HepG2 (cell line): Measurements from ENCODE around the gene ARL8B. TPM values are rescaled to one million over a fixed set of nuclear protein-coding genes. Genes with fewer than 3 reads are reported as not detected.

ENCODE experiments used
- ATF2 ChIP-seq: sonication (generic); formaldehyde crosslinking; IDR thresholded peaks from 2 replicates; pipeline ENCODE4 v1.4.0; 2020; ENCODE audit warnings: missing genetic modification reagents
- GABPA ChIP-seq, 2 experiments: IDR thresholded peaks; 2 replicates each; pipeline ENCODE4 v1.6.1; 2011 to 2016; ENCODE audit warnings: low read depth in 2 of 2, low read length in 1 of 2, missing biosample characterization in 1 of 2, missing genetic modification characterization in 1 of 2
- MZF1 ChIP-seq: sonication (generic); formaldehyde crosslinking; IDR thresholded peaks from 2 replicates; pipeline ENCODE4 v1.8.1; 2023; ENCODE audit warnings: mild to moderate bottlenecking, missing genetic modification reagents, borderline replicate concordance
- RFXAP ChIP-seq: sonication (generic); formaldehyde crosslinking; IDR thresholded peaks from 2 replicates; pipeline ENCODE4 v1.4.0; 2020; ENCODE audit warnings: missing genetic modification reagents, borderline replicate concordance
- SALL1 ChIP-seq: sonication (generic); formaldehyde crosslinking; IDR thresholded peaks from 2 replicates; pipeline ENCODE4 v1.8.0; 2022; ENCODE audit warnings: mild to moderate bottlenecking, missing genetic modification reagents
- THAP11 ChIP-seq: IDR thresholded peaks from 2 replicates; pipeline ENCODE4 v1.6.1; 2016; ENCODE audit warnings: missing biosample characterization, missing genetic modification reagents
- UBTF ChIP-seq: sonication (generic); formaldehyde crosslinking; IDR thresholded peaks from 2 replicates; pipeline ENCODE4 v1.4.0; 2020; ENCODE audit warnings: mild to moderate bottlenecking, missing genetic modification reagents
- YEATS2 ChIP-seq: sonication (generic); formaldehyde crosslinking; IDR thresholded peaks from 2 replicates; pipeline ENCODE4 v1.4.0; 2020; ENCODE audit warnings: missing genetic modification reagents, borderline replicate concordance
- ZBTB40 ChIP-seq, 2 experiments: fragments of 450-650 bp in 1 of 2; sonication (generic) in 1 of 2; formaldehyde crosslinking in 1 of 2; IDR thresholded peaks; 2 replicates each; pipeline versions ENCODE4 v1.6.1 to v1.8.0; 2016 to 2022; ENCODE audit warnings: antibody characterized with exemption in 1 of 2, mild to moderate bottlenecking in 1 of 2, missing genetic modification reagents in 1 of 2
- ZNF569 ChIP-seq: sonication (generic); formaldehyde crosslinking; IDR thresholded peaks from 2 replicates; pipeline ENCODE4 v1.5.0; 2020; ENCODE audit warnings: mild to moderate bottlenecking, missing genetic modification reagents, moderate library complexity, borderline replicate concordance
- ZNF710 ChIP-seq: sonication (generic); formaldehyde crosslinking; IDR thresholded peaks from 2 replicates; pipeline ENCODE4 v1.5.0; 2020; ENCODE audit warnings: mild to moderate bottlenecking, missing genetic modification reagents, borderline replicate concordance
- polyA plus RNA-seq, 8 experiments: library from polyadenylated mRNA; depleted of rRNA in 3 of 8; stranded (reverse) in 7 of 8; unstranded in 1 of 8; fragments of >200 nt; fragmentation: Illumina TruSeq in 4 of 8; extraction: Trizol in 4 of 8; gene quantifications; 2 replicates each; pipeline versions ENCODE4 v1.2.1 to v1.2.3, GENCODE V29; 2011 to 2016; ENCODE audit warnings: low read depth in 4 of 8, missing spikeins in 1 of 8, mixed read lengths in 1 of 8; ENCODE audit not compliant: insufficient read depth in 1 of 8
- total RNA-seq, 5 experiments: library from RNA; depleted of rRNA; stranded (reverse); fragments of >200 nt; fragmentation: Illumina TruSeq; extraction: Trizol; gene quantifications; 2 replicates each; pipeline ENCODE4 v1.2.3, GENCODE V29; 2016; ENCODE audit warnings: low read depth in 1 of 5

The ARL8B gene
- total and polyA plus RNA-seq, 2 of the 13 experiments (the other 11 are each of a cell fraction or from before 2014, with no cell fraction given): 23.5 to 30.4 TPM

GRCh38 chr3:5187156-5187919 is 65.2 kb downstream of the ARL8B start, which contains the start of gene EDEM1 (continued):
- TF ChIP-seq ZBTB40 (IDR thresholded peaks at IDR 0.05) (no peak), ZBTB40 (CRISPR knock-in tag; IDR thresholded peaks at IDR 0.05) (peak; percentile 10; the same call in 1 of the 2 replicates), ATF2 (CRISPR knock-in tag) (peak; percentile 39; the same call in 1 of the 2 replicates), THAP11 (peak; percentile 56; the same call in 1 of the 2 replicates), MZF1 (CRISPR knock-in tag) (no peak), UBTF (CRISPR knock-in tag) (0 out of 2 replicates have a peak, but pooled peaks have one; percentile 21), ZNF569 (CRISPR knock-in tag) (no peak), GABPA (IDR thresholded peaks at IDR 0.05; ENCODE audit: low read depth, low read length) (no peak), GABPA (CRISPR knock-in tag; IDR thresholded peaks at IDR 0.05; ENCODE audit: low read depth) (peak; percentile 4; the same call in 1 of the 2 replicates), ZNF710 (CRISPR knock-in tag) (no peak), YEATS2 (peak; percentile 62; the same call in 1 of the 2 replicates), SALL1 (peak; percentile 57), RFXAP (CRISPR knock-in tag) (0 out of 2 replicates have a peak, but pooled peaks have one; percentile 15)
